ENCODE measurements around the gene HMGCS2. TPM values are rescaled to one million over a fixed set of nuclear protein-coding genes. Genes with fewer than 3 reads are reported as not detected.

HMGCS2 gene
- total and polyA plus RNA-seq, 2 donors (not counting 1 experiment from before 2014, with no cell fraction given), result not detected

DNA sequence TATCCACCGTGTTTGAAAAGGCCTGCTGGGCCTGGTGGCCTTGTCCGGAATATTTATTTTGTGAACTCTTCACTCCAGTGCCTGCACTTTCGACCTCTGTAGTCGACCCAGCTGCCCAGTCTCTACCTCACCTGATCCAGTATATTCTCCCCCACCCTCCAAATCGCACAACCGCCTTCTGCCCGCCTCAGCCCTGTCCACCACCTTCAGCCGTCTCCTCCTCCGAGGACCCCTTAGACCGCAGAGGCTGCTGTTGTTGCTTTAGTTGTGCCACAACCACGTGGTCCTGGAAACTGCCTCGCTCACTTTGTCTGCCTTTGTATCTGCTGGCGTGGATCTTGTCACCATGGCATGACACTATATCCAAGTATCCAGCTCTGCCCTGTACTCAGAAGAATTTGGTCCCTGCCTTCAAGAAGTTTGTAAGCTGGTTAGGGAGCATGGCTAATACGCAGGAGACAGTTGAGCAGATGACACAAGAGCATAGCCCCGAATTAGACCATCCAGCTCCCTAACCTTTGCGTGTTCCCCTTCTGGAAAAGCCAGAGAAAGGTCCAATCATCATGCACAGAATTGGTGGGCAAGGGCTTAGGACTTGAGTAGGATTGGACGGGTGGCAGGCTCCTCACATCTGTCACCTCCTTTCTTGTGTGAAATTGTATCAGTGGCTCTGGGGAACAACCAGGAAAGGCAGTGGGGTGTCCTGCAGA is 55.5 kb downstream of the HMGCS2 start:
- intact Hi-C loops (cut with micrococcal nuclease), result no loop called here
- H3K4me2 ChIP-seq (replicated peaks; ENCODE audit: low read depth, low read length, poor library complexity, severe bottlenecking), result peak overlapping the region; percentile 70
- ChIA-PET POLR2A (no interaction called here), CTCF (no interaction called here)
- H3K9ac ChIP-seq (ENCODE audit: low read length), result no peak overlapping the region
- H4K20me1 ChIP-seq (ENCODE audit: control insufficient read depth, insufficient read depth, low read length, poor library complexity, severe bottlenecking), result no peaks in the 10 kb centered on the region
- peaks cover 26% of the 10 kb centered on the region for H3K27me3 Mint-ChIP-seq
- no peaks in the 10 kb centered on the region for H3K36me3 ChIP-seq (replicated peaks in 1 of 2; ENCODE audit: control extremely low read depth in 1 of 2, control insufficient read depth in 1 of 2, extremely low read depth in 1 of 2, insufficient read depth in 2 of 2, low read length in 1 of 2)
- H3K4me1 ChIP-seq (ENCODE audit: control insufficient read depth in 2 of 2, insufficient read depth in 2 of 2, low read length in 2 of 2), result peaks cover 11 to 12% of the 10 kb centered on the region in 2 donors
- no peak overlapping the region for H3K4me3 ChIP-seq (ENCODE audit: control extremely low read depth in 1 of 5, extremely low read depth in 1 of 5, insufficient read depth in 1 of 5, low read depth in 2 of 5, low read length in 4 of 5)
- no peak overlapping the region for H3K27ac ChIP-seq (ENCODE audit: low read length in 2 of 2)
- no peak for DNase-seq
- ATAC-seq (ENCODE audit: low read depth), result no peak
- TF ChIP-seq EZH2 (IDR thresholded peaks at IDR 0.05; ENCODE audit: borderline replicate concordance, insufficient read depth, low read depth, low read length, poor library complexity, severe bottlenecking), result no peak
- TF ChIP-seq, protein P1, sequence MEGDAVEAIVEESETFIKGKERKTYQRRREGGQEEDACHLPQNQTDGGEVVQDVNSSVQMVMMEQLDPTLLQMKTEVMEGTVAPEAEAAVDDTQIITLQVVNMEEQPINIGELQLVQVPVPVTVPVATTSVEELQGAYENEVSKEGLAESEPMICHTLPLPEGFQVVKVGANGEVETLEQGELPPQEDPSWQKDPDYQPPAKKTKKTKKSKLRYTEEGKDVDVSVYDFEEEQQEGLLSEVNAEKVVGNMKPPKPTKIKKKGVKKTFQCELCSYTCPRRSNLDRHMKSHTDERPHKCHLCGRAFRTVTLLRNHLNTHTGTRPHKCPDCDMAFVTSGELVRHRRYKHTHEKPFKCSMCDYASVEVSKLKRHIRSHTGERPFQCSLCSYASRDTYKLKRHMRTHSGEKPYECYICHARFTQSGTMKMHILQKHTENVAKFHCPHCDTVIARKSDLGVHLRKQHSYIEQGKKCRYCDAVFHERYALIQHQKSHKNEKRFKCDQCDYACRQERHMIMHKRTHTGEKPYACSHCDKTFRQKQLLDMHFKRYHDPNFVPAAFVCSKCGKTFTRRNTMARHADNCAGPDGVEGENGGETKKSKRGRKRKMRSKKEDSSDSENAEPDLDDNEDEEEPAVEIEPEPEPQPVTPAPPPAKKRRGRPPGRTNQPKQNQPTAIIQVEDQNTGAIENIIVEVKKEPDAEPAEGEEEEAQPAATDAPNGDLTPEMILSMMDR (IDR thresholded peaks at IDR 0.05), result no peak
- H3K4me3 Mint-ChIP-seq, result peak overlapping the region; percentile 84
- H2AFZ ChIP-seq (ENCODE audit: insufficient read depth, low read depth, low read length, poor library complexity, severe bottlenecking), result peak overlapping the region; percentile 80
- no peak overlapping the region for H3K27ac Mint-ChIP-seq
- no peaks in the 10 kb centered on the region for H3K9me3 Mint-ChIP-seq (ENCODE audit: insufficient read depth)
- no peaks in the 10 kb centered on the region for H3K79me2 ChIP-seq (ENCODE audit: control insufficient read depth, insufficient read depth, low read length)
- WGBS (ENCODE audit: insufficient coverage), result 84% methylated on average over 14 of the region's 17 CpGs
- peaks cover 18% of the 10 kb centered on the region for H3K4me1 Mint-ChIP-seq
- H3K27me3 ChIP-seq (replicated peaks in 1 of 4; ENCODE audit: control extremely low read depth in 1 of 4, control insufficient read depth in 3 of 4, insufficient read depth in 4 of 4, low read length in 3 of 4), result peaks cover 0 to 14% (median 7%) of the 10 kb centered on the region in 4 experiments
- H3K9me3 ChIP-seq (ENCODE audit: control extremely low read depth in 1 of 3, control insufficient read depth in 2 of 3, insufficient read depth in 1 of 3, low read length in 2 of 3), result no peaks in the 10 kb centered on the region

DNA sequence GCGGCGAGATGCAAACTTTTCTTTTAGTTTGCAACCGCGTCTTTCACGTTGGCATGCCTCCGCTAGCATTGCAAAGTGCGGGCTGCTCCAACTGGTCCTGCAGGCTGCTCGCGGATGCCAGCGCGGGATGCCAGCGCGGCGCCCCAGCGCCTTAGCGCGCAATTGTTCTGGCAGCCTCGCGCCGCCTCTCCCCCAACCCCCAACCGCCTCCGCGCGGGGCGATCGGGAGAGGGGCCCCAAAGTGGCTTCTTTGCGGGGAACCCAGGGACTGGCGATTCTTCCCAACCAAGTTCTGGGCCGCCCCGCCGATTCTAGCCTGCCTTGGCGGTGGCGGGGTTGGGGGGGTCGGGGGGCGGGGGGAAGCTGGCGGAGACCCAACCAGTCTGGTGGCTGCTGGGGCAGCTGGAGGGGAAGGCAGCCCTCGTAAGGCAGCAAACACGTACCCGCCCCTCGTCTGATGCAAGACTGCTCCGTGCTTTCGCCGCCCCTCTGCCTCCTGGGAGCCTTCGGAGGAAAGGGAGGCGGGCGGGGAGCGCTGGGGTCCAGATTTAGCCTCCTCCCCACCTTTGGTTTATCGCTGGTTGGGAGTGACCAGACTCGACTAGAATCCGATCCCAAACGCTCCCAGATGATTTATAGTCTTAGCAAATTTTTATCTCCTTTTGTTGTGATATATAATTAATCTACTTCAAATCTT is 56.2 kb downstream of the HMGCS2 start:
- Histone ChIP-seq H3K4me3 (ENCODE audit: control extremely low read depth in 1 of 5, extremely low read depth in 1 of 5, insufficient read depth in 1 of 5, low read depth in 2 of 5, low read length in 4 of 5) (peak overlapping the region; percentile 43 to 69 (median 61)), H4K20me1 (ENCODE audit: control insufficient read depth, insufficient read depth, low read length, poor library complexity, severe bottlenecking) (no peaks in the 10 kb centered on the region), H3K79me2 (ENCODE audit: control insufficient read depth, insufficient read depth, low read length) (no peaks in the 10 kb centered on the region), H3K36me3 (replicated peaks in 1 of 2; ENCODE audit: control extremely low read depth in 1 of 2, control insufficient read depth in 1 of 2, extremely low read depth in 1 of 2, insufficient read depth in 2 of 2, low read length in 1 of 2) (no peaks in the 10 kb centered on the region), H2AFZ (ENCODE audit: insufficient read depth, low read depth, low read length, poor library complexity, severe bottlenecking) (peak overlapping the region; percentile 80), H3K4me1 (ENCODE audit: control insufficient read depth in 2 of 2, insufficient read depth in 2 of 2, low read length in 2 of 2) (peaks cover 11 to 12% of the 10 kb centered on the region in 2 donors), H3K4me2 (replicated peaks; ENCODE audit: low read depth, low read length, poor library complexity, severe bottlenecking) (peak overlapping the region; percentile 70), H3K9ac (ENCODE audit: low read length) (peak overlapping the region; percentile 65), H3K9me3 (ENCODE audit: control extremely low read depth in 1 of 3, control insufficient read depth in 2 of 3, insufficient read depth in 1 of 3, low read length in 2 of 3) (no peaks in the 10 kb centered on the region), H3K27ac (ENCODE audit: low read length in 2 of 2) (no peak overlapping the region), H3K27me3 (replicated peaks in 1 of 4; ENCODE audit: control extremely low read depth in 1 of 4, control insufficient read depth in 3 of 4, insufficient read depth in 4 of 4, low read length in 3 of 4) (peaks cover 0 to 14% (median 7%) of the 10 kb centered on the region in 4 experiments)
- DNase-seq, result peak; percentile 6
- peak; percentile 21 for ATAC-seq (ENCODE audit: low read depth)
- CTCF ChIA-PET, result no interaction called here
- peaks cover 18% of the 10 kb centered on the region for H3K4me1 Mint-ChIP-seq
- H3K27me3 Mint-ChIP-seq, result peaks cover 26% of the 10 kb centered on the region
- intact Hi-C loops (cut with micrococcal nuclease), result no loop called here
- H3K27ac Mint-ChIP-seq, result no peak overlapping the region
- WGBS (ENCODE audit: insufficient coverage), result 1% methylated on average over 33 of the region's 51 CpGs
- H3K9me3 Mint-ChIP-seq (ENCODE audit: insufficient read depth), result no peaks in the 10 kb centered on the region
- TF ChIP-seq EZH2 (IDR thresholded peaks at IDR 0.05; ENCODE audit: borderline replicate concordance, insufficient read depth, low read depth, low read length, poor library complexity, severe bottlenecking), result no peak
- TF ChIP-seq, protein P1 (IDR thresholded peaks at IDR 0.05), result no peak
- H3K4me3 Mint-ChIP-seq, result peak overlapping the region; percentile 95
- POLR2A ChIA-PET, result no interaction called here
